Ishikawa (cell line): Measurements from ENCODE around the gene EDN3.

Source experiments
- CEBPB ChIP-seq: IDR thresholded peaks from 2 replicates; pipeline ENCODE4 v1.6.1; 2012
- CREB1 ChIP-seq: IDR thresholded peaks from 2 replicates; pipeline ENCODE4 v1.6.1; 2012; ENCODE audit warnings: low read depth
- EGR1 ChIP-seq: IDR thresholded peaks from 2 replicates; pipeline ENCODE4 v1.6.1; 2012
- EP300 ChIP-seq: IDR thresholded peaks from 2 replicates; pipeline ENCODE4 v1.6.1; 2012; ENCODE audit warnings: borderline replicate concordance
- FOXM1 ChIP-seq: IDR thresholded peaks from 2 replicates; pipeline ENCODE4 v1.6.1; 2012; ENCODE audit warnings: low read depth, borderline replicate concordance
- NFIC ChIP-seq: IDR thresholded peaks from 2 replicates; pipeline ENCODE4 v1.6.1; 2012
- RAD21 ChIP-seq: IDR thresholded peaks from 2 replicates; pipeline ENCODE4 v1.6.1; 2012; ENCODE audit warnings: low read depth
- TAF1 ChIP-seq: IDR thresholded peaks from 2 replicates; pipeline ENCODE4 v1.6.1; 2012; ENCODE audit warnings: low read depth, mild to moderate bottlenecking
- TCF12 ChIP-seq: IDR thresholded peaks from 2 replicates; pipeline ENCODE4 v1.6.1; 2012; ENCODE audit warnings: low read depth
- TEAD4 ChIP-seq: IDR thresholded peaks from 2 replicates; pipeline ENCODE4 v1.6.1; 2012
- YY1 ChIP-seq: IDR thresholded peaks from 2 replicates; pipeline ENCODE4 v1.6.1; 2012; ENCODE audit warnings: low read depth
- ZBTB7A ChIP-seq: IDR thresholded peaks from 2 replicates; pipeline ENCODE4 v1.6.1; 2012; ENCODE audit warnings: low read depth
- TF ChIP-seq, protein P1 (sequence below): IDR thresholded peaks from 2 replicates; pipeline ENCODE4 v1.6.1; 2012
- TF ChIP-seq, protein P2 (sequence below): IDR thresholded peaks from 2 replicates; pipeline ENCODE4 v1.6.1; 2012
- TF ChIP-seq, protein P3 (sequence below): IDR thresholded peaks from 2 replicates; pipeline ENCODE4 v1.6.1; 2012; ENCODE audit warnings: low read depth, mild to moderate bottlenecking

EDN3 gene

DNA sequence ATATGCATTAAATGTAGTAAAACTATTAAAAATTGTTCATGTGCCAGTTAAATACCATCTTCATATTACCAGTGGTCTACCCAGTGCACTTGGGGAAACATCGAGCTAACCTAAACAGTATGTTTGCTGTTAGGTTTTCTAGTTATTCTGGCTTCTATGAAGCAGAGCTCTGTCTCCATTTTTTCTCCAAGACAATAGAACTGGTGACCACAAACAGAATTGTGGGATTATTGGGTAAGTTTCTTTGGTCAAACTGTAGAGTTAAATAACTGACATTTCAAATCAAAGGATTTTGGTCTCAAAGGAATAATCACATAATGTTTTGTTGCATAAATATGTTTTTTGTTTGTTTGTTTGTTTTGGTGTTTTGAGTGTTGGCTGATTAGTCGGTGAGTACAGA, 40.5 kb upstream of the EDN3 start:
- TF ChIP-seq RAD21 (no peak), TEAD4 (no peak), FOXM1 (no peak), TCF12 (no peak), CREB1 (no peak), ZBTB7A (no peak), EGR1 (no peak), EP300 (no peak), TAF1 (no peak), YY1 (no peak), NFIC (no peak), CEBPB (no peak)
- TF ChIP-seq, protein P1, sequence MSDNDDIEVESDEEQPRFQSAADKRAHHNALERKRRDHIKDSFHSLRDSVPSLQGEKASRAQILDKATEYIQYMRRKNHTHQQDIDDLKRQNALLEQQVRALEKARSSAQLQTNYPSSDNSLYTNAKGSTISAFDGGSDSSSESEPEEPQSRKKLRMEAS = no peak
- TF ChIP-seq, protein P2, sequence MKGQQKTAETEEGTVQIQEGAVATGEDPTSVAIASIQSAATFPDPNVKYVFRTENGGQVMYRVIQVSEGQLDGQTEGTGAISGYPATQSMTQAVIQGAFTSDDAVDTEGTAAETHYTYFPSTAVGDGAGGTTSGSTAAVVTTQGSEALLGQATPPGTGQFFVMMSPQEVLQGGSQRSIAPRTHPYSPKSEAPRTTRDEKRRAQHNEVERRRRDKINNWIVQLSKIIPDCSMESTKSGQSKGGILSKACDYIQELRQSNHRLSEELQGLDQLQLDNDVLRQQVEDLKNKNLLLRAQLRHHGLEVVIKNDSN = no peak
- TF ChIP-seq, protein P3, sequence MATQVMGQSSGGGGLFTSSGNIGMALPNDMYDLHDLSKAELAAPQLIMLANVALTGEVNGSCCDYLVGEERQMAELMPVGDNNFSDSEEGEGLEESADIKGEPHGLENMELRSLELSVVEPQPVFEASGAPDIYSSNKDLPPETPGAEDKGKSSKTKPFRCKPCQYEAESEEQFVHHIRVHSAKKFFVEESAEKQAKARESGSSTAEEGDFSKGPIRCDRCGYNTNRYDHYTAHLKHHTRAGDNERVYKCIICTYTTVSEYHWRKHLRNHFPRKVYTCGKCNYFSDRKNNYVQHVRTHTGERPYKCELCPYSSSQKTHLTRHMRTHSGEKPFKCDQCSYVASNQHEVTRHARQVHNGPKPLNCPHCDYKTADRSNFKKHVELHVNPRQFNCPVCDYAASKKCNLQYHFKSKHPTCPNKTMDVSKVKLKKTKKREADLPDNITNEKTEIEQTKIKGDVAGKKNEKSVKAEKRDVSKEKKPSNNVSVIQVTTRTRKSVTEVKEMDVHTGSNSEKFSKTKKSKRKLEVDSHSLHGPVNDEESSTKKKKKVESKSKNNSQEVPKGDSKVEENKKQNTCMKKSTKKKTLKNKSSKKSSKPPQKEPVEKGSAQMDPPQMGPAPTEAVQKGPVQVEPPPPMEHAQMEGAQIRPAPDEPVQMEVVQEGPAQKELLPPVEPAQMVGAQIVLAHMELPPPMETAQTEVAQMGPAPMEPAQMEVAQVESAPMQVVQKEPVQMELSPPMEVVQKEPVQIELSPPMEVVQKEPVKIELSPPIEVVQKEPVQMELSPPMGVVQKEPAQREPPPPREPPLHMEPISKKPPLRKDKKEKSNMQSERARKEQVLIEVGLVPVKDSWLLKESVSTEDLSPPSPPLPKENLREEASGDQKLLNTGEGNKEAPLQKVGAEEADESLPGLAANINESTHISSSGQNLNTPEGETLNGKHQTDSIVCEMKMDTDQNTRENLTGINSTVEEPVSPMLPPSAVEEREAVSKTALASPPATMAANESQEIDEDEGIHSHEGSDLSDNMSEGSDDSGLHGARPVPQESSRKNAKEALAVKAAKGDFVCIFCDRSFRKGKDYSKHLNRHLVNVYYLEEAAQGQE = no peak

DNA sequence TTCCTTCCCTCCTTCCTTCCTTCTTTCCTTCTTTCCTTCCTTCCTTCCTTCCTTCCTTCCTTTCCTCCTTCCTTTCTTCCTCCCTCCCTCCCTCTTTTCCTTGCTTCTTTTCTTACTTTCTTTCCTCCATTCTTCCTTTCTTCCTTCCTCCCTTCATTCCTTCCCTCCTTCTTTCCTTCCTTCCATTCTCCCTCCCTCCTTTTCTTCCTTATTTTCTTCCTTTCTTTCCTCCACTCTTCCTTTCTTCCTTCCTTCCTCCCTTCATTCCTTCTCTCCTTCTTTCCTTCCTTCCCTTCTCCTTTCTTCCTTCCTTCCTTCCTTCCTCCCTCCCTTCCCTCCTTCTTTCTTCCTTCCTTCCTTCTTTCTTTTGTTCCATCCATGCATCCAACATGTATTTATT, 35.1 kb upstream of the EDN3 start:
- TF ChIP-seq NFIC = no peak
- TF ChIP-seq EGR1 = no peak
- TF ChIP-seq, protein P2 = no peak
- no peak for TF ChIP-seq CREB1
- TF ChIP-seq TCF12 = no peak
- TF ChIP-seq, protein P1 = no peak
- TF ChIP-seq ZBTB7A = no peak
- TF ChIP-seq TAF1 = no peak
- TF ChIP-seq FOXM1 = no peak
- no peak for TF ChIP-seq CEBPB
- TF ChIP-seq, protein P3 = no peak
- TF ChIP-seq YY1 = no peak
- TF ChIP-seq TEAD4 = no peak
- TF ChIP-seq RAD21 = no peak
- no peak for TF ChIP-seq EP300

DNA sequence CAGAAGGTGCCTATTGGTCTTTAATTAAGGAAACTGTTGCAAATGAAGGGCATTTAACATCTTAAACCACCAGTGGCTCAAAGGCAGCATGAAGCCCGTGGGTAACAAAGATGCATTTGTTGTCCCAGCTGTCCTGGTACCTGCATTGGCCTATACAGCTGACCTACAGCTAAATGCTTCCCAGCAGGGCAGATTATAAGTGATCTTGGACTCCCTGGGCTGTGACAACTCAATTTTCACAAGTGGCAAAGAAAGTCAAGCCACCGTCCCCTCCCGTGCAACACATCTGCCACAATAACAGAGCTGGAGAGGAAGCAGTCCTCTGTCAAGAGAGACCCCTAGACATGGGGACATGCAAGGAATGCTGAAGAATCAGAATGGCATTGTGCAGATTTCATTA, 31.5 kb upstream of the EDN3 start:
- TF ChIP-seq FOXM1 = no peak

DNA sequence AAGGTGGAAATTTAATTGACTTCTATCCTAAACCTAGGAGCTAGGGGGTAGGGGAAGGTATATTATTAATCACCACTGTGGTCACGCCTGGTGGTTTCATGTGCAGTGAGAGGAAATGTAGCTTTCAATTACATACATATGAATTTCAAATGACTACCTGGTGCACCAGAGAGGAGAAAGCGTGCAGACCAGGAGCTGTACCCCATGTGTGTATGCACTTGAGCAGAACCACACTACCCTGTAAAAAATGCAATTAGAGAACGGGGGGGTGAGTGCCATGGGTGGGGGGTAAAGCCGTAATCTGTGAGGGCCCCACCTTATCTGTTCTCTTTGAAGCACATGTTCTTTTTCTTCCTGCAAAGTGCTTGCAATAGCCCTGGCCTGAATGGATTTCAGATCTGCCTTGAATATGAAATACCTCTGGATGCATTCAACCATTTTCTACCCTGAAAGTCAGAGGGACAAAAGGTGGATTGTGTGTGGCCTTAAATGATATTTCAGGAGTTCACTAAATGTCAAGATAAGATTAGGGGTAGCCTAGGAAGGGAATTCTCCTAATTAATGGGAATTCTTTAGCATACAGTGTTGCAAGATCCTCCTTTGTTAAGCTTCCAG, 30.9 kb upstream of the EDN3 start:
- TF ChIP-seq TEAD4 (no peak), EP300 (no peak), CEBPB (no peak), ZBTB7A (no peak), TCF12 (no peak), FOXM1 (no peak), YY1 (no peak), CREB1 (no peak), TAF1 (no peak), RAD21 (no peak), NFIC (no peak), EGR1 (no peak)
- TF ChIP-seq, protein P2 = no peak
- TF ChIP-seq, protein P3 = no peak
- TF ChIP-seq, protein P1 = no peak
